Frontal cortex (tissue), 4 donors: ENCODE measurements around the gene TEX2. TPM values are rescaled to one million over a fixed set of nuclear protein-coding genes. Genes with fewer than 3 reads are reported as not detected.

Source experiments
- DNase-seq, 2 donors: peaks; one replicate each; pipeline ENCODE4 v3.0.0; 2012; ENCODE audit warnings: low spot score in 2 of 2
- FAIRE-seq: peaks from 2 replicates; lab custom pipeline; 2012; peaks lifted over from hg19 to GRCh38; lab: Jason Lieb, UNC
- total RNA-seq: library from RNA; depleted of rRNA; stranded (reverse); fragments of >200 nt; gene quantifications from one replicate; pipeline ENCODE4 v1.2.3, GENCODE V29; 2014
- donor health status: control.
- donor health status: control.
- donor health status: control.

Gene TEX2
- total RNA-seq, 1 donor from 2014 or later: 31.8 TPM

DNA sequence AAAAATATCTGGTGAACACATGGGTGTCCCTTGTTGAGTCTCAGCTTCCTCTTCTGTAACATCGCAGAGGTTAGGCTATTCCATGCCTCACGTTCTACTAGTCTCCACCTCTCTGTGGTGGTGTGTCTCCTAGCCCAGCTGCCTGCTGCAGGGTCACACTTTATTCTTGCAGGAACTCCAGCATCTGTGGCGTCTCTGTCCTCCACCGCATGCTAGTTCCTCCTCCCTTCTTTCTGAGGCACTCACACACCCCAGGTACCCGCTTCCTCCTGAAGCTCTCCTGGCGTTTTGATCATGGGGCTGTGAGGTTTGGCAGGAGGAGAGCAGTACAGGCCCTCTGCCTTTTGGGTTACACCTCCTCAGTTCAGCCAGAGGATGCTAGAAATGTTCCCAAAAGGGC lies 9.9 kb upstream of the TEX2 start:
- no peak for FAIRE-seq
- DNase-seq: no peak

GRCh38 chr17:64270885-64271284 lies 7.8 kb upstream of the TEX2 start:
- no peak for DNase-seq
- no peak for FAIRE-seq

- FAIRE-seq (no peak), DNase-seq (no peak)
Observed at GRCh38 chr17:64269687-64270649, 6.9 kb upstream of the TEX2 start.

GRCh38 chr17:64264891-64265290 lies 1.8 kb upstream of the TEX2 start:
- FAIRE-seq (no peak), DNase-seq (no peak)

- DNase-seq: peak; percentile 34 to 46
- FAIRE-seq: no peak
Observed at GRCh38 chr17:64262198-64262999, 661 bp downstream of the TEX2 start.

- FAIRE-seq: no peak
- no peak for DNase-seq
Observed at GRCh38 chr17:64261417-64262145, 1.5 kb downstream of the TEX2 start.

DNA sequence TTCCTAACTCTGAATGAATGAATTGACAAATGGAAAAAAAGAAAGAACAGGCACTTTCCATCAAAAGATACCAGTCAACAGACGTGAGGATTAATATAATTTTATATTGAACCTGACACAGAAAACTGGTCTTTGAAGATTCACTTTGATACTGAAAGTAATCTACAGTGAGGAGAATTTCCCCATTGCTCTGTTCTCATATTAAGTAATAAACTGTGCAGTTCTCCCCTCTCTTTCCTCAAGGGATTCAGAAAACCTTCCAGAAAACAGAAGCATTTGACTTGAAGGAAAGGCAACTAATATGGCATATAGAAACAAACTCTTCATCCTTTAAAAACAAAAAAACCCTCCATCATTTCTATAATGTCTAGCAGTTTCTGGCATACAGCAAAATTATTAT lies 2.2 kb downstream of the TEX2 start:
- DNase-seq (no peak), FAIRE-seq (no peak)

- DNase-seq: no peak
- no peak for FAIRE-seq
Observed at GRCh38 chr17:64259922-64260321, 3.1 kb downstream of the TEX2 start.

DNA sequence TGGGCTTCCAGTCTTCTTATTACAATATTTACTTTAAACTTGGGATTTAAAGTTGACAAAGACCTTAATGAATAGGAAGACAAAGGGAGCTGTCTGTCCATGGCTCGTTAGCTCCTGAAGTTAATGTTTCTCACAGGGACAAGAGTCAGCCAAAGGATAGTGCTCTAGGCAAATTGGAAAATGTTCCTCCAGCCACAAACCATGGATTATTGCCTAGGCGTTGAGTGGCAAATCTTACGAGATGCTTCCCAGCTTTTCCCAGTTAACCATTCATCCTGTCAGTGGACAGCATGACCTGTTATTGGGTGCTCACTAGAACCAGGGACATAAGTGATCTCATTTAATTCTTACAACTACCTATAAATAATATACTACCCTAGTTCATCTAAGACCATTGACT lies 3.6 kb downstream of the TEX2 start:
- DNase-seq: no peak

DNA sequence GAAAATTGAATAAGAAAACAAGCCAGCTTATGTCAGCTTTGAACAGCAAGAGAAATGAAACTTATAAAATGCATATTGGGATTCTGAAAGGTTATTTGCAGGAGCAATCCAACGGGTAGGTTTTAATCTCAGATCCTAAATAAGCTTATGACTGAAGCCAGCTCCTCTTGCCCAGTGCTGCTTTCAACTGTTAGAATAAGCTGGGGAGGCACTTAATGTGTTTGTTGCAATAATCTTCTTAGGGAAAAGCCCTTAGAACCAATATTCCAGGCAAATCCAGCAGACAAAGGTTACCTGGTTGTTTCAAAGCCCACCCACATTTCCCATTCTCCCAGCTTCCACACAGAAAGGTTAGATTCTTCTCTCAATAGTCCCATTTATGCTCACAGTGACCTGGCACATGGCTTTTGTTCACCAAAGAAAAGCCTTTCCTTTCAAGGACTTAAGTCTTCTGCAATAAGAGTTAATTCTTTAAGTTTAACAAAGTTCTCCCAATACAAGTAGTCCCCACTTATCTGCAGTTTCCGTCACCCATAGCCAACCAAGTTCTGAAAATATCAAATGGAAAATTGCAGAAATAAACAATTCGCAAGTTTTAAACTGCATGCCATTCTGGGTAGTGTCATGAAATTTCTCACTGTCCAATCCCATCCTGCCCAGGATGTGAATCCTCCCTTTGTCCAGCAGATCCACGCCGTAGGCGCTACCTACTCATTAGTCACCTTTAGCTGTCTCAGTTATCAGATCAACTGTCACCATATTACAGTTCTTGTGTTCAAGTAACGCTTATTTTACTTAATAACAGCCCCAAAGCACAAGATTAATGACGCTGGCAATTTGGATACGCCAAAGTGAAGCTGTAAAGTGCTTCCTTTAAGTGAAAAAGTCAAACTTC lies 5.9 kb downstream of the TEX2 start:
- DNase-seq (no peak), FAIRE-seq (no peak)

More for the DNA sequence above, 3.6 kb downstream of the TEX2 start:
- FAIRE-seq: no peak

DNA sequence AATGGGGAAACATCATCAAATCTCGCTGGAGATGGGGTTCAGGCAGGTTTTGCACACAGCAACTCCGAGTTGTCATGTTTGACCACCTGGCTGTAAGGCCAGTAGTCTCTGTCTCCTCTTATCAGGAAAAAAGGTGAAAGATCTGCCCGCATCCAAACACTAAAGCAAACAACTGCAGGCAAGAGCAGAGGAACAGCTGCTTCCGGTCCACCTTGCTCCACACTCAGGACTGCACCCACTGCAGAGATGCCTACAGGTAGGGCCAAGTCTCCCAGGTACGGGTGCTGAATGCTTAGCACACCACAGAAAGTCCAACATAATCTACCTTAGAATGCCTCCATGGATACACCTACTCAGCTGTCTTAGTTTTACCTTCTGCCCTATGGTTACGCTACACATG lies 7.3 kb downstream of the TEX2 start:
- no peak for FAIRE-seq
- DNase-seq: no peak

- DNase-seq: no peak
- no peak for FAIRE-seq
Observed at GRCh38 chr17:64254755-64255154, 8.3 kb downstream of the TEX2 start.

DNA sequence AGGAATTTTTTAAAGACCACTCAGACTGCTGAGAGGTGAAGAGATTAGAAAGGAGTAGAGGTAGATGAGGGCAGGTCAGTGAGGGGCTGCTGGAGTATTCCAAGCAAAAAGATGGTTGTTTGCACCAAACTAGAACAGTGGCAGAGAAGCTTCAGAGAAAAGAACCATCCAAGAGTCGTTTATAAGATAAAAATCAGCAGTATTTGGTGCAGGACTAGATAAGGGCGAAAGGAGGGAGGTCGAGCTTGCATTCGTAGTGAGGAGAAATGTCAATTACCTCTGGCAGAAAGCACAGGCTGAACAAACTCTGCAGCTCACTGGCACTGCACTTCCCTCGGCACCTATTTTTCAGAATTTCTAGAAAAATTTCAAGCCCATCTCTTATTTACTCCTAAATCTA lies 9.6 kb downstream of the TEX2 start:
- FAIRE-seq (no peak), DNase-seq (no peak)

GRCh38 chr17:64252831-64253230 lies 10.2 kb downstream of the TEX2 start:
- DNase-seq: no peak
- no peak for FAIRE-seq

DNA sequence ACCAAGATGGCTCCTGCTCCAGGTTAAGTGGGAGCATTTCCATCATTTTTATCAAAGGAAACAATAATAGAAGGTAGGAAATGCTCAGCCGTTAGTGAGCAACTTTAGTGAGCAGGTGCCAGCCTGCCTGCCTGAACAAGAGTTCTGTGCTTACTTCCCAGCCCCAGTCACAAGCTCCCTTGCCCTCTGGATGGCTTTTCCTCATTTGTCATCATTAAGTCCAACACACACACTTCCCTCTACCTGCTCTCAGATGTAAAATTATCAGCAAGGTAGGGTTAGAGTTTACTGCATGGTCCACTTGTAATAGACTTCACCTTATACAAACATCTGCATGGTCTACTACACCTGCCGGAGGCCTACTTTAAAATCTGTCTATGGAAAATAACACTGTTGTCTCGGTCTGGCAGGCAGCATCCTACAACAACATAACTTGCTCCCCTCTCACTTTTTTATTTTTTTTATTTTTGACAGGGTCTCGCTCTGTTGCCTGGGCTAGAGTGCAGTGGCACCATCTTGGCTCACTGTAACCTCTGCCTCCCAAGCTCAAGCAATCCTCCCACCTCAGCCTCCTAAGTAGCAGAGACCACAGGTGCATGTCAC lies 12.7 kb downstream of the TEX2 start:
- FAIRE-seq (no peak), DNase-seq (no peak)

DNA sequence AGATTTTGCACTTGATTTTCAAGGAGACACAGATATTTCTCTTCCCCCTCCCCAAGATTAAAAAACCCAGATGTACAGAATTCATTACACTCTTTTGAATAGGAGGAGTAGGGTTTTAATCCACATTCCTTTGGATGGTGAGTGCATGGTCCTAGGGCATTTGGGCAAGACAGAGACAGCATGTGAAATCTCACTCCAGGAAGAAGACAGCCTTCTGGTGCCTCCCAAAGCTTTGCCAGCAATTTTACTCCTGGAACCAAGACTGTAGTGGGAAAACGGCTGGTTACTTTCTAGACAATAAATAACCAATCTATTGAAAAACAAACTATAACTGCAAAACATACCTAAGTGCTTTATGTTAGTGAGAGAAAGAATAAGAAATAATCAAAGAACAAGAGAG lies 15.2 kb downstream of the TEX2 start:
- no peak for DNase-seq
- no peak for FAIRE-seq

DNA sequence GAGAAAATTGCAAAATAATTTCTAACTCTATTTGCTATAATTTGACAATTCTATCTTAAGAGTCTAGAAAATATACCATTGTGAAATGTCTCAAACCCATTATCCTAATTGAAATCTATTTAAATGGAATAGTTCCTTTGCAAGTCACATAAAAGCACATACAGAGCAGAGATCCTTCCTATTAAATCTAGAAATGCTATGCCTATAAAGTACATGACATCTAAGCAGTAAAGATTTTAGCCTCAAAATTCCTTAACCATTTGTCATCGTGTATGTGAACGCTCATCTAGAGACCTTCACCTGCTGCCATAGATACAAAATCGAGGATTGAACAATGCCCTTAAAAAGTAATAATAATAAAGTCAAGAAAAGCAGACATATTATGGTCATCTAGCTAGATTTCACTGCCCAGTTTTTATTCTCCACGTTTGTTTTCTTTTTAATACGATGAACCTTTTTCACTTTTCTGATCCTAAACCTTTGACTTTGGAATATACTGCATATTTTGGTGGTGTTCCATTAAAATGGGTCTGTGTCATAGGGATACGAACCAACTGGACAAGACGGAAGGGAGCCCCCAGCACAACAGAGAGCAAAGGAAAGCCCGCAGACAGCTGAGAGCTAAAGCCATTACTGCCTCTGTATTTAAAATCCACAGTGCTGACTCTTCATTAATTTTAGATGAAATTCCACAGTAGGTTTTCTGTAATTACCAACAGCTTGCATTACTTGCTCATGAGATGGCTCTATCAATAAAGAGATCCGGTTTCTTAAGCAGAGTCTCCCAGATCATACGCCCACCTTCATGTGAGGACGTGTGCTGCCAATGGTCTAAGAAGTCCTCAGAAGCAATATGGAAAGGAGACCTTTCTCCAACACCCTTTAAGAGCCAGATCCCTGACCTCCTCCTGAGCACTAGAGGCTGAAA lies 17.6 kb downstream of the TEX2 start:
- FAIRE-seq: no peak
- DNase-seq: no peak

GRCh38 chr17:64244165-64244564 lies 18.9 kb downstream of the TEX2 start:
- FAIRE-seq: no peak

More at GRCh38 chr17:64244165-64244564, 18.9 kb downstream of the TEX2 start:
- DNase-seq: no peak
